Neutrophil (primary cell): ENCODE measurements around the gene GPR15LG.
"Not testable (repeated sequence)": the region's sequence is repeated elsewhere in the genome, so short reads cannot be mapped to it uniquely, and the experiment has no call there.

Experiments
- H3K27ac ChIP-seq: fragments of 200-600 bp; sonication (generic); 2 replicates; pipeline ENCODE4 v1.5.1; 2016; ENCODE audit warnings: mild to moderate bottlenecking, moderate library complexity
- H3K27me3 ChIP-seq: fragments of 200-600 bp; sonication (generic); 2 replicates; pipeline ENCODE4 v1.6.0; 2016; ENCODE audit warnings: mild to moderate bottlenecking
- H3K36me3 ChIP-seq: fragments of 200-600 bp; sonication (generic); 2 replicates; pipeline ENCODE4 v1.5.1; 2017
- H3K4me1 ChIP-seq, 2 experiments: fragments of 200-600 bp in 1 of 2; sonication (generic) in 1 of 2; 1 replicate in 1 of 2; 2 replicates in 1 of 2; pipeline versions ENCODE4 v1.5.1 to v1.6.1; 2013 to 2016; ENCODE audit warnings: low read depth in 1 of 2, low read length in 1 of 2, mild to moderate bottlenecking in 1 of 2, moderate library complexity in 1 of 2; ENCODE audit not compliant: control insufficient read depth in 1 of 2, insufficient read depth in 1 of 2
- H3K4me3 ChIP-seq, 2 experiments: fragments of 200-600 bp in 1 of 2; sonication (generic) in 1 of 2; 1 replicate in 1 of 2; 2 replicates in 1 of 2; pipeline ENCODE4 v1.5.1; 2013 to 2016; ENCODE audit warnings: low read depth in 1 of 2, low read length in 1 of 2, mild to moderate bottlenecking in 1 of 2, moderate library complexity in 1 of 2
- H3K9me3 ChIP-seq: fragments of 200-600 bp; sonication (generic); 2 replicates; pipeline ENCODE4 v1.5.1; 2016
- TF ChIP-seq, protein P1 (sequence below): fragments of 200-600 bp; sonication (generic); IDR thresholded peaks from 2 replicates; pipeline ENCODE4 v1.5.1; 2016; ENCODE audit warnings: antibody characterized with exemption

Gene GPR15LG

DNA sequence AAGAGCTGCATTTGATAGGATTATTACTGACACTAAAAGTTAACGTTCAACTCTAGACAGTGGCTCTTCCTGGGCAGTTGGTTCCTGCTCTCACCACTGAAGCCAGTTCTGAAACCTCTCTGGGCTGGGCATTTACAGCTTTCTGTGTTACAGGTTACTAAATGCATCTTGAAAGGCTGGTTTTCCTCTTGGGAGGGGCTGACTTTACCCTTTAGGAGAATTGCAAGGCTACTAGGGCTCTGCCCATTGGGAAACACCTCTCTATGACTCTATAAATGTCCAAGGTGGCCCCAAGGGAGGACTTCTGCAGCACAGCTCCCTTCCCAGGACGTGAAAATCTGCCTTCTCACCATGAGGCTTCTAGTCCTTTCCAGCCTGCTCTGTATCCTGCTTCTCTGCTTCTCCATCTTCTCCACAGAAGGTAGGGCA, at the start of gene GPR15LG:
Gene GPR15LG, plus strand, starts transcription at position 301 of the 429 bp plus-strand sequence. Its CDS starts 51 bp downstream, at position 352.
- H3K4me3 ChIP-seq, result no peak within 1 kb of the TSS
- TF ChIP-seq, protein P1, sequence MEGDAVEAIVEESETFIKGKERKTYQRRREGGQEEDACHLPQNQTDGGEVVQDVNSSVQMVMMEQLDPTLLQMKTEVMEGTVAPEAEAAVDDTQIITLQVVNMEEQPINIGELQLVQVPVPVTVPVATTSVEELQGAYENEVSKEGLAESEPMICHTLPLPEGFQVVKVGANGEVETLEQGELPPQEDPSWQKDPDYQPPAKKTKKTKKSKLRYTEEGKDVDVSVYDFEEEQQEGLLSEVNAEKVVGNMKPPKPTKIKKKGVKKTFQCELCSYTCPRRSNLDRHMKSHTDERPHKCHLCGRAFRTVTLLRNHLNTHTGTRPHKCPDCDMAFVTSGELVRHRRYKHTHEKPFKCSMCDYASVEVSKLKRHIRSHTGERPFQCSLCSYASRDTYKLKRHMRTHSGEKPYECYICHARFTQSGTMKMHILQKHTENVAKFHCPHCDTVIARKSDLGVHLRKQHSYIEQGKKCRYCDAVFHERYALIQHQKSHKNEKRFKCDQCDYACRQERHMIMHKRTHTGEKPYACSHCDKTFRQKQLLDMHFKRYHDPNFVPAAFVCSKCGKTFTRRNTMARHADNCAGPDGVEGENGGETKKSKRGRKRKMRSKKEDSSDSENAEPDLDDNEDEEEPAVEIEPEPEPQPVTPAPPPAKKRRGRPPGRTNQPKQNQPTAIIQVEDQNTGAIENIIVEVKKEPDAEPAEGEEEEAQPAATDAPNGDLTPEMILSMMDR, result no peak
- H3K27me3 ChIP-seq, result no peaks in the 10 kb centered on the region
- H3K36me3 ChIP-seq, result no peaks in the 10 kb centered on the region
- no peaks in the 10 kb centered on the region for H3K4me1 ChIP-seq
- no peak within 1 kb of the TSS for H3K27ac ChIP-seq
- H3K9me3 ChIP-seq, result no peaks in the 10 kb centered on the region

DNA sequence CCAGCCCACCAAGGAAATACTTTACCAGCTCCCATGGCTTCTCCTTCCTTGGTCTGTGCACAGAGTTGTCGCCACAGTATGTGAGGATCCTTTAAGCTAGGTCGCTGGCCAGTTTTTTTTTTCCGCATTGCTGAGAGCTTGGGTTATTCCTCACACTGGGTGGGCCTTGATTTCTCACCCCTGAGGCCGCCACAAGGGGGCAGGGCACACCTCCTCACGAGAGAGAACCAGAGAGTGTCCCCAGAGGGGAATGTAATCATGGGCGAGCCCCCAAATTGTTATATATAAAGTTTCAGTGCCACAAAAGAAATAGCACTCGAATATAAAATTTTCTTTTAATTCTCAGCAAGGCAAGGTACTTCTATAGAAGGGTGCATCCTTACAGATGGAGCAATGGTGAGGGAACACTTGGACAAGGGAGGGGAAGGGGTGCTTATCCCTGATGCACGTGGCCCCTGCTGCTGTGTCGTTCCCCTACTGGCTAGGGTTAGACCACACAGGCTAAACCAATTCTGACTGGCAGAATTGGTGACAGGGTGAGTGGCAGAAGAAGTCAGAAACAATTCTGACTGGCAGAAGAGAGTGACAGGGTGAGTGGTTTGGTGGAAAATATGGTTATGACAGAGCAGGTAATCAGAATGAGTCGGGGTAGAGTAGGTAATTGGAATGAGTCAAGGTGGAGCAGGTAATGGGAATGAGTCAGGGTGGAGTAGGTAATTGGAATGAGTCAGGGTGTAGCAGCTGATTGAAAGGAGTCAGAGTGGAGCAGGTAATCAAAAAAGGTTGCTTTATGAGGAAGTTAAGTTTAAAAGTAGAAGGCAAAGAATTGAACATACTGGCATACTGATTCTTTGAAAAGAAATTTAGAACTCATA, 47.5 kb upstream of the GPR15LG start:
- H3K36me3 ChIP-seq, H3K4me3 ChIP-seq, H3K27ac ChIP-seq, H3K4me1 ChIP-seq: not testable (repeated sequence)
- Histone ChIP-seq H3K27me3 (peaks cover 36% of the 10 kb centered on the region), H3K9me3 (peaks cover 11% of the 10 kb centered on the region)

DNA sequence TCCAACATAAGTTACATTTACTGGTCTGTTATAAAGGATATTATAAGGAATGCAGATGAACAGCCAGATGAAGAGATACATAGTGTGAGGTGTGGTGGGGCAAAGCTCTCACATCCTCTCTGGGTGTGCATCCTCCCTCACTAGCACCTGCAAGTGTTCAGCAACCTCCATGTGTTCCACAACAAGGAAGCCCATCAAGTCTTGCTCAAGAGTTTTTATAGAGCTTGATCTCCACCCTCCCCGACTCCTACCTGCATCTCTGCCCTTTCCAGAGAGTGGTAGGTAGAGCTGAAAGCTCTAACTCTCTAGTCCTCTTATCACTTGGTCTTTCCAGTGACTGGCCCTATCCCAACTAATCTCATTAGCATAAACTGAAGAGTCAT, 46.8 kb upstream of the GPR15LG start:
- H3K4me1 ChIP-seq, result no peaks in the 10 kb centered on the region
- peaks cover 36% of the 10 kb centered on the region for H3K27me3 ChIP-seq
- H3K4me3 ChIP-seq, result no peak overlapping the region
- TF ChIP-seq, protein P1, result no peak
- H3K27ac ChIP-seq, result no peak overlapping the region
- no peaks in the 10 kb centered on the region for H3K36me3 ChIP-seq
- peaks cover 11% of the 10 kb centered on the region for H3K9me3 ChIP-seq

DNA sequence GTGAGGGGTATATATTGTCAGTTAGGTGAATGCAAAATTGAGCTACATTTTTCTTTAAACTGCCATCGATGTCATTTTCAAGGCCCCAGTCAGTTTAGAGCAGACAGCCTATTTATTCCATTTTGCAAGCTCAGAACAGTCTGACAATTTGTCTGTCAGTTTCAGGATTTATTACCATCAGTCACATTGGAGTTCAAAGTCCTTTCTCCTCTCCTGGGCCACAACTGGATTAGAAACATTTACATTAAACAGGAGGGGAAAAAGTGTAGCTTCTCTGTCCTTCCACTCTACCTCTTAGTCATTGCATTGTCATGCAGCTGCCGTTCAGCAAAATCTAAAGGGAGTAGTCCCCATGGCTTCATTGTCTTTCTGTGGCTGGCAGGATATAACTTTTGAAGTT, 37.8 kb upstream of the GPR15LG start:
- peaks cover 16% of the 10 kb centered on the region in 2 experiments for H3K4me1 ChIP-seq
- no peak overlapping the region for H3K27ac ChIP-seq
- H3K9me3 ChIP-seq, result no peaks in the 10 kb centered on the region
- no peaks in the 10 kb centered on the region for H3K36me3 ChIP-seq
- TF ChIP-seq, protein P1, result no peak
- H3K27me3 ChIP-seq, result peaks cover 67% of the 10 kb centered on the region
- H3K4me3 ChIP-seq, result no peak overlapping the region

DNA sequence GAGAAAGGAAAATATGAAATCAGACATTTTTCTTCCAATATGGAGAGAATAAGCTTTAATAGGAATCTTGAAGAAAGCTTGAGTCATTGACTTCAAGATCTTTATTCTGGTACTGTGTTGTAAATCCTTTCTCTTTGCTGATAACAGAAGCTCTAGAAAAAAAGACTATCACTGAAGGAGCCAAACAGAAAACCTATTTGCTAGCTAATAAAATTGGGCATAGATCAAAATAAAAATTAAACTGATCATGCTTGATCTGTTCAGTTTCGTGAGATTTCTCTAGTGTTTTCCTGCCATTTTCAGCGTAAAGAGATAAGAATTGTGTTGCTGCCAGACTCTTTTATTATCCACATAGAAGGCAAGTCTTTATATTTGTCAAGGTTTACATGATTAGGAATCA, 35.8 kb upstream of the GPR15LG start:
- TF ChIP-seq, protein P1, result no peak
- Histone ChIP-seq H3K27me3 (peaks cover 47% of the 10 kb centered on the region), H3K4me1 (peaks cover 24 to 25% of the 10 kb centered on the region in 2 experiments), H3K4me3 (no peak overlapping the region), H3K27ac (no peak overlapping the region), H3K9me3 (no peaks in the 10 kb centered on the region), H3K36me3 (peaks cover 14% of the 10 kb centered on the region)

DNA sequence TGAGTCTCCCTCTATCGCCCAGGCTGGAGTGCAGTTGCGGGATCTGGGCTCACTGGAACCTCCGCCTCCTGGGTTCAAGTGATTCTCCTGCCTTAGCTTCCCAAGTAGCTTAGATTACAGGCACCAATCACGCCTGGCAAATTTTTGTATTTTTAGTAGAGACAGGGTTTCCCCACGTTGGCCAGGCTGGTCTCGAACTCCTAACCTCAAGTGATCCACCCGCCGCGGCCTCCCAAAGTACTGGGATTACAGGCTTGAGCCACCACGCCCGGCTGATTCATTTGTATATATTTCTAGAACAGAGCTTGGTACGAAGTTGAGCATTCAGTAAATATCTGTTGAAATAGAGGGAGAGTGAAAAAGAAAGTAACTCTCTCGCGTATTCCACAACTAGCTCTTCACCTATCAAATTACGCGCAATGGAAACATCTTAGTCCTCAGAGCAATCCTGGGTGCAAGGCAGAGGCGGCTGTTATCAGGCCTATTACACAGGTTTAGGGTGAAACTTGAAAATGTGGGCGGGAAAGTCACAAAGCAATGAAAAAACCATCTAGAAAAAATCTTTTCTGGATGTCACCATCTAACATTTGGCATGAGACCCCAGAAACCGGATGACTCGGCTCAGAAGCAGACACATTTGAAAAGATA, 35.0 kb upstream of the GPR15LG start:
- H3K4me1 ChIP-seq, result peaks cover 24 to 25% of the 10 kb centered on the region in 2 experiments
- TF ChIP-seq, protein P1, result no peak
- peak overlapping the region; percentile 83 to 86 for H3K4me3 ChIP-seq

More for the DNA sequence above, 35.0 kb upstream of the GPR15LG start:
- Histone ChIP-seq H3K36me3 (peaks cover 21% of the 10 kb centered on the region), H3K9me3 (no peaks in the 10 kb centered on the region), H3K27me3 (peaks cover 39% of the 10 kb centered on the region), H3K27ac (peak overlapping the region; percentile 97)
